ENCODE measurements around the gene AVP.
"Not testable (repeated sequence)": the region's sequence is repeated elsewhere in the genome, so short reads cannot be mapped to it uniquely, and the experiment has no call there.

Gene AVP

GRCh38 chr20:3084283-3084985, at the start of gene AVP:
TSS of gene AVP (minus strand) at chr20:3084724. CDS start at chr20:3084674, 50 bp downstream.
- no peak for DNase-seq

GRCh38 chr20:3134151-3134550, 49.6 kb upstream of the AVP start:
- no peak for DNase-seq

- DNase-seq = no peak
These were observed 48.6 kb upstream of the AVP start for GRCh38 chr20:3133155-3133554.

- no peak for DNase-seq
These were observed 45.6 kb upstream of the AVP start for GRCh38 chr20:3130051-3130600.

- DNase-seq = no peak
These were observed 44.6 kb upstream of the AVP start for GRCh38 chr20:3129094-3129493.

GRCh38 chr20:3128275-3128984, 43.9 kb upstream of the AVP start:
- peak in 1 of 3 experiments; percentile 19 for DNase-seq

- DNase-seq = no peak
These were observed 42.0 kb upstream of the AVP start for GRCh38 chr20:3126527-3126859.

GRCh38 chr20:3125776-3126526, 41.4 kb upstream of the AVP start:
- not testable (repeated sequence) for DNase-seq

GRCh38 chr20:3124773-3125560, 40.4 kb upstream of the AVP start:
- DNase-seq = not testable (repeated sequence)

GRCh38 chr20:3124163-3124562, 39.6 kb upstream of the AVP start:
- not testable (repeated sequence) for DNase-seq

- peak in 2 of 3 experiments; percentile 50 to 86 for DNase-seq
These were observed 39.0 kb upstream of the AVP start for GRCh38 chr20:3123542-3123941.

- no peak for DNase-seq
These were observed 37.6 kb upstream of the AVP start for GRCh38 chr20:3121955-3122610.

GRCh38 chr20:3121271-3121911, 36.9 kb upstream of the AVP start:
- DNase-seq = no peak

GRCh38 chr20:3119044-3119443, 34.5 kb upstream of the AVP start:
- DNase-seq = no peak

- not testable (repeated sequence) for DNase-seq
These were observed 33.4 kb upstream of the AVP start for GRCh38 chr20:3117839-3118379.

GRCh38 chr20:3116341-3116740, 31.8 kb upstream of the AVP start:
- no peak for DNase-seq

GRCh38 chr20:3115190-3116107, 30.9 kb upstream of the AVP start:
- DNase-seq = peak; percentile 46 to 80 (median 78)

GRCh38 chr20:3111995-3112394, 27.5 kb upstream of the AVP start:
- no peak for DNase-seq

GRCh38 chr20:3111507-3111906, 27.0 kb upstream of the AVP start:
- DNase-seq = no peak

Data from NCI-H1417 (cell line).